Measurements from ENCODE around the gene GPC3.

DNA sequence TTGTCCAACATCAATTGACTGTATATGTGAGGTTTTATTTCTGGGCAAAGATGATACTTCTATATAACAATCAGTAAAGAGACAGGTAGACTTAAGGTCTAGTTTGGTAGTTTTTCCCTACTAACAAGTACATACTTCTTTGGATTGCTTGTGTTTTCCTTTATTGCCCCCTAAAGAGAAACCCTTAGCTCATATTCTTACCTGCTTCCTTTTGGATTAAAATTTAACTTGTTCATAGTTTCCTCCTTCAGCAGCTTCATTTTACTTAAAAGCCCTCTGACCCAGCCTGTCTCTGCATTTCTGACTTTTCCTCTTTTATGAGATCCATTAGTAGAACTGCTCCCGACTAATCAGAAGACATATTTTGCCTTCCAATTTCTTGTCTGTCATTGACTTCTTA lies 494.4 kb downstream of the GPC3 start:
- TF ChIP-seq, protein P1, sequence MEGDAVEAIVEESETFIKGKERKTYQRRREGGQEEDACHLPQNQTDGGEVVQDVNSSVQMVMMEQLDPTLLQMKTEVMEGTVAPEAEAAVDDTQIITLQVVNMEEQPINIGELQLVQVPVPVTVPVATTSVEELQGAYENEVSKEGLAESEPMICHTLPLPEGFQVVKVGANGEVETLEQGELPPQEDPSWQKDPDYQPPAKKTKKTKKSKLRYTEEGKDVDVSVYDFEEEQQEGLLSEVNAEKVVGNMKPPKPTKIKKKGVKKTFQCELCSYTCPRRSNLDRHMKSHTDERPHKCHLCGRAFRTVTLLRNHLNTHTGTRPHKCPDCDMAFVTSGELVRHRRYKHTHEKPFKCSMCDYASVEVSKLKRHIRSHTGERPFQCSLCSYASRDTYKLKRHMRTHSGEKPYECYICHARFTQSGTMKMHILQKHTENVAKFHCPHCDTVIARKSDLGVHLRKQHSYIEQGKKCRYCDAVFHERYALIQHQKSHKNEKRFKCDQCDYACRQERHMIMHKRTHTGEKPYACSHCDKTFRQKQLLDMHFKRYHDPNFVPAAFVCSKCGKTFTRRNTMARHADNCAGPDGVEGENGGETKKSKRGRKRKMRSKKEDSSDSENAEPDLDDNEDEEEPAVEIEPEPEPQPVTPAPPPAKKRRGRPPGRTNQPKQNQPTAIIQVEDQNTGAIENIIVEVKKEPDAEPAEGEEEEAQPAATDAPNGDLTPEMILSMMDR (IDR thresholded peaks at IDR 0.05 in 2 of 3, conservative IDR thresholded peaks at IDR 0.05 in 1 of 3; ENCODE audit: borderline replicate concordance in 1 of 3, insufficient read depth in 1 of 3, low read depth in 2 of 3, low read length in 2 of 3), result no peak
- TF ChIP-seq POLR2A (IDR thresholded peaks at IDR 0.05; ENCODE audit: borderline replicate concordance, extremely low read depth, insufficient read depth, insufficient read length) (no peak), YY1 (IDR thresholded peaks at IDR 0.05; ENCODE audit: extremely low read depth, insufficient replicate concordance, low read depth, low read length) (no peak), EZH2 (IDR thresholded peaks at IDR 0.05) (no peak), SIN3A (IDR thresholded peaks at IDR 0.05; ENCODE audit: low read depth) (no peak), JUND (IDR thresholded peaks at IDR 0.05) (no peak), TCF7L2 (IDR thresholded peaks at IDR 0.05; ENCODE audit: borderline replicate concordance, extremely low read depth, insufficient read depth, insufficient read length) (no peak), ZNF274 (IDR thresholded peaks at IDR 0.05; ENCODE audit: low read depth, low read length) (no peak), EGR1 (IDR thresholded peaks at IDR 0.05; ENCODE audit: low read depth) (no peak), RAD21 (IDR thresholded peaks at IDR 0.05; ENCODE audit: low read depth) (no peak), EZH2phosphoT487 (IDR thresholded peaks at IDR 0.05; ENCODE audit: borderline replicate concordance) (no peak), SP1 (IDR thresholded peaks at IDR 0.05; ENCODE audit: low read depth) (no peak)
- TF ChIP-seq, protein P2, sequence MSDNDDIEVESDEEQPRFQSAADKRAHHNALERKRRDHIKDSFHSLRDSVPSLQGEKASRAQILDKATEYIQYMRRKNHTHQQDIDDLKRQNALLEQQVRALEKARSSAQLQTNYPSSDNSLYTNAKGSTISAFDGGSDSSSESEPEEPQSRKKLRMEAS (IDR thresholded peaks at IDR 0.05), result no peak
